Brain microvascular endothelial cell (primary cell): ENCODE results near the gene CAMK1D.

Source experiments
- DNase-seq: peaks from one replicate; pipeline ENCODE4 v3.0.0-alpha.2; 2020
- H3K27ac ChIP-seq: fragments of 250-450 bp; sonication (Bioruptor Pico); 2 replicates; pipeline ENCODE4 v1.5.1; 2020; ENCODE audit warnings: mild to moderate bottlenecking, moderate library complexity
- H3K27me3 ChIP-seq: fragments of 250-450 bp; sonication (Bioruptor Pico); replicated peaks from 2 replicates; pipeline ENCODE4 v1.5.1; 2020; ENCODE audit warnings: mild to moderate bottlenecking
- H3K36me3 ChIP-seq: fragments of 250-450 bp; sonication (Bioruptor Pico); replicated peaks from 2 replicates; pipeline ENCODE4 v1.5.1; 2020; ENCODE audit warnings: mild to moderate bottlenecking
- H3K4me3 ChIP-seq: 2 replicates; pipeline ENCODE4 v1.5.1; 2011; ENCODE audit warnings: low read depth, mild to moderate bottlenecking, control low read depth, low read length, moderate library complexity
- CTCF ChIP-seq: IDR thresholded peaks from 2 replicates; pipeline ENCODE4 v1.5.1; 2011; ENCODE audit warnings: low read depth, mild to moderate bottlenecking, moderate library complexity, low read length, control low read depth, inconsistent platforms; ENCODE audit errors: missing control alignments
- in situ Hi-C: cut with HindIII; loops from 2 replicates; pipeline ENCODE4 v1.10.0; 2017; ENCODE audit warnings: low sequenced_read_pairs, low pct_ligation_motif_present

The CAMK1D gene

DNA sequence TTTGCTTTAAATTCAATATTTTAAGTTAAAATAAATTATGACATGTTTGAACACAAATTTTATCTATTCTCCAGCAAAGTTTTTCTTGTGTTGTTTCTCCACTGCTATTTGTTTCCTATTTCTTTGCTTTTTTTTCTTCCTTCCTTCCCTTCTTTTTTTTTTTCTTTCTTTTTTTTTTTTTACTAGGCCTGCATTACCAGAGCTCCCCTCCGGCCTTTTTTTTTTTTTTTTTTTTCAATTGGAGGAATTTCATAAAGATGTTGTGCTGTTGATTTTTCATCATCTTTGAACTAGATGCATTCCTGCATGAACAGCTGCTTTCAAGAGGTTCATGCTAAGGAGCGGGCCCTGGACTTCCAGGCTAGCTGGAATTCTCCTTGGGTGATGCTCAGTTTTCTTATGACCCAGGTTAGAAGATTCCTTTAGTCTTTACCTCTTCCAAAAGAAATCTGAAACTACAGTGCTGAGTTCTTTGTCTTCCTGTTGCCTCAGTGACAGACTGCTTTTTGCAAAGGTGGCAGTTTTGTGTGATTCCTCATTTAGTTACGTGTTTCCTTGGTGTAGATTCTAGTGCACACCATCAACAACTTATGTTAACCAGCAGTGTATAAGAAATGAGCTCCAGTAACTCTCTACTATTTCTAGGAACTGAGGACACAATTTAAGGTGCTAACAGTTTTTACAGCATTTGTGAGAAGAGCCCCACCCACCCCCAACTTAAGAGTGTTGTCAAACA, 4.8 kb upstream of the CAMK1D start:
- DNase-seq = no peak
- H3K27me3 ChIP-seq = no peaks in the 10 kb centered on the region
- H3K4me3 ChIP-seq = no peak overlapping the region
- no peak overlapping the region for H3K27ac ChIP-seq
- H3K36me3 ChIP-seq = no peaks in the 10 kb centered on the region
- in situ Hi-C loops = no loop called here
- TF ChIP-seq CTCF = no peak

GRCh38 chr10:12346707-12347106, 2.6 kb upstream of the CAMK1D start:
- DNase-seq = no peak
- Histone ChIP-seq H3K4me3 (no peak overlapping the region), H3K27ac (no peak overlapping the region), H3K27me3 (no peaks in the 10 kb centered on the region), H3K36me3 (no peaks in the 10 kb centered on the region)
- in situ Hi-C loops = no loop called here
- no peak for TF ChIP-seq CTCF

GRCh38 chr10:12348294-12348869, 965 bp upstream of the CAMK1D start:
- Histone ChIP-seq H3K27me3 (no peaks in the 10 kb centered on the region), H3K36me3 (no peaks in the 10 kb centered on the region), H3K27ac (no peak overlapping the region), H3K4me3 (peak overlapping the region; percentile 84)
- TF ChIP-seq CTCF = no peak
- in situ Hi-C loops = no loop called here
- DNase-seq = no peak

DNA sequence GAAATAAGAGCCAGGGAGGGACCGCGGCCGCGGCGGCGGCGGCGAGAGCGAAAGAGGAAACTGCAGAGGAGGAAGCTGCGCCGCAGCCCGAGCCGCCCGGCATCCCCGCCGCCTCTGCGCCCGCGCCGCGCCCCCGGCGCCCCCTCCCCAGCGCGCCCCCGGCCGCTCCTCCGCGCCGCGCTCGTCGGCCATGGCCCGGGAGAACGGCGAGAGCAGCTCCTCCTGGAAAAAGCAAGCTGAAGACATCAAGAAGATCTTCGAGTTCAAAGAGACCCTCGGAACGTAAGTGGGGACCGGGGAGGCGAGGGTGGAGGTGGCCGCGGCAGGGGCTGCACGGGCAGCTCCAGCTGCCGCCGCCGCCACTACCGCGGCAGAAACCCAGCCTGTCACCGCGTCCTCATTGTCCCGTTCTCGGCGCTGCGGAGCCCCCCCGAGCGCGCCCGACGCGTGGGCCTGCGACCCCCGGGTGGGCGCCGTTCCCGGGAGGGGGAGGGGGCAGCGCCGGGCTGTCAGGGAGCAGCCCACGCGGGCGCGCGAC, 351 bp downstream of the CAMK1D start:
- no peak for DNase-seq
- no peak for TF ChIP-seq CTCF
- no peaks in the 10 kb centered on the region for H3K27me3 ChIP-seq
- in situ Hi-C loops = no loop called here
- H3K27ac ChIP-seq = no peak overlapping the region
- peak overlapping the region; percentile 84 for H3K4me3 ChIP-seq
- no peaks in the 10 kb centered on the region for H3K36me3 ChIP-seq

DNA sequence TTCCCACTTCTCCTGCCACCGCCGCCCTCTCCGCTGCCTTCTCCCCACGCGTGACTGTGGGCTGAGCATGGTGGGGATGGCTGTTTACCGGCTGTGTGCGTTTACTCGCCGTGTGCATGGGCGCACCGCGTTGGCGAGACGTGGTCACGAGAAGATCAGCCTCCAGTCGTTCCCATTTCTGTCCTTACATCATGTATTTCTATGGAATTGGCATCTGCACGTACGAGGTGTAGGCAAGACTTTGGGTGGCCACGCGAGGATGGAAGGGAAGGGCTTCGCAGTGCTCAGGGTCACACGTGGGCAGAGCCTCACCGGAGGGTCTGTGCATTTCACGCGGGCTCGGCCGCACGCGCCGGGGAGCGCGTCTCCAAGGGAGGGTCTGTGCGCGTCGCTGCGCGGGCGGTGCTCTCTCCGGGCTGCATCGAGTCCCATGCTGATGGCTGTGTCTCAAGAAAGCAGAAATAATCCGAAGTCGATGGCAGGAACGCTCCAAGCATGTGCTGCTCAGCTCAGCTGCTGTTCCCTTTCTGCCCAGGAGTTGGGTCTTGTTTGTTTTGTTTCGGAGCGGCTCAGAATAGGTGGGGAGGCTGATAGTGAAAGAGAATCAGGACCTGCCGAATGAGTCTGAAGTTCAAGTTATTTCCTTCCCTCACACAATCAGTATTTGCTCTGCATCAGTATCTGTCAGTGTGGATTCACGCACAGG, 973 bp downstream of the CAMK1D start:
- TF ChIP-seq CTCF = peak; percentile 15
- peak overlapping the region; percentile 84 for H3K4me3 ChIP-seq
- in situ Hi-C loops = no loop called here
- H3K36me3 ChIP-seq = no peaks in the 10 kb centered on the region
- H3K27ac ChIP-seq = no peak overlapping the region
- H3K27me3 ChIP-seq = no peaks in the 10 kb centered on the region
- peak; percentile 34 for DNase-seq
